Measurements from ENCODE around the gene TAF1D. TPM values are rescaled to one million over a fixed set of nuclear protein-coding genes. Genes with fewer than 3 reads are reported as not detected.

Gene TAF1D
- total RNA-seq = 93.9 and 133 TPM in 2 replicates

GRCh38 chr11:93741094-93741881, at the start of gene TAF1D, which contains the start of gene C11orf54:
Gene TAF1D (minus strand): TSS chr11:93741495. CDS start chr11:93739304, 2,191 bp downstream.
Gene C11orf54 (plus strand): TSS chr11:93741672. CDS start chr11:93747394, 5,722 bp downstream.

GRCh38 chr11:93784145-93784934, 43.0 kb upstream of the TAF1D start, which contains the start of gene MED17:
Gene MED17 (plus strand): TSS chr11:93784282. CDS start chr11:93784514, 232 bp downstream.

Other genes with a start within 250 kb of the TAF1D start
- gene SMCO4, start 198.1 kb downstream of the TAF1D start, total RNA-seq = 12.3 and 52.0 TPM in 2 replicates
- 9.2 and 23.2 TPM in 2 replicates for gene CEP295, start 79.8 kb downstream of the TAF1D start, total RNA-seq
- gene C11orf54, start 177 bp upstream of the TAF1D start, total RNA-seq = 9.4 and 20.2 TPM in 2 replicates
- gene MED17, start 42.8 kb upstream of the TAF1D start, total RNA-seq = 17.3 and 37.9 TPM in 2 replicates
- under 0.01 TPM in 1 of 2 replicates, not detected in the other for gene VSTM5, start 109.1 kb upstream of the TAF1D start, total RNA-seq

Data from bladder microvascular endothelial cell (primary cell).